ENCODE measurements around the gene ADAMTS17.

DNA sequence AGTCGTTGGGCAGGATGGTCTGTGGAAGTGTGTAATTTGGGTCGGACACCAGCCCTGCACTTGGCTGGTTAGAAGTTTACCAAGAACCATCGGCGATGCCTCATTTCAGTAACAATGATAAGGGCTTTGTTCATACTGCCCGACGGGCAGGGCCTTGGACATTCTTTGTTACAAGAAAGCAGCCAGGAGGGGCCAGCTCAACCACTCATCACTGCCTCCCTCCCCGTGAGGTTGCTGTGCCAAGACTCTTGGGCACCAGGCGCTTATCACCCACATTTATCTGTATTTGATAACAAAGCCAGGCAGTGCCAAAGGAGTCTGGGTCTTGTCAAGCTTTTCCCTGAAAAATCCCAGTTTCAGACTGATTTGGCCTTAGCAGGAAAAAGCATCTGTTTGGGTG, 235.0 kb downstream of the ADAMTS17 start:
- no peak for TF ChIP-seq CTCF (IDR thresholded peaks at IDR 0.05; ENCODE audit: low read depth, low read length)
- no peak for TF ChIP-seq POLR2A (IDR thresholded peaks at IDR 0.05; ENCODE audit: extremely low read depth, insufficient read length)
